Loucy (cell line): ENCODE measurements around the gene SLCO2A1.

ENCODE experiments used
- H2AFZ ChIP-seq: fragments of 200-600 bp; sonication (generic); 2 replicates; pipeline ENCODE4 v1.6.0; 2016; ENCODE audit warnings: antibody characterized with exemption, mild to moderate bottlenecking, low read length, moderate library complexity
- H3F3A ChIP-seq: fragments of 200-600 bp; 2 replicates; pipeline ENCODE4 v1.6.0; 2016; ENCODE audit warnings: antibody characterized with exemption, low read depth, mild to moderate bottlenecking
- H3K27me3 ChIP-seq: fragments of 200-600 bp; sonication (generic); 2 replicates; pipeline ENCODE4 v1.6.1; 2014; ENCODE audit warnings: low read length, mild to moderate bottlenecking; ENCODE audit not compliant: insufficient read depth, poor library complexity, severe bottlenecking
- H3K36me3 ChIP-seq: fragments of 200-600 bp; sonication (generic); 2 replicates; pipeline ENCODE4 v1.6.1; 2016; ENCODE audit warnings: low read length; ENCODE audit not compliant: insufficient read depth
- H3K4me1 ChIP-seq: fragments of 200-600 bp; sonication (generic); 2 replicates; pipeline ENCODE4 v1.5.1; 2014; ENCODE audit warnings: low read length, mild to moderate bottlenecking; ENCODE audit not compliant: insufficient read depth, poor library complexity, severe bottlenecking
- H3K4me2 ChIP-seq: fragments of 200-600 bp; sonication (generic); 2 replicates; pipeline ENCODE4 v1.6.0; 2014; ENCODE audit warnings: antibody characterized with exemption, low read length, low read depth, mild to moderate bottlenecking; ENCODE audit not compliant: poor library complexity, severe bottlenecking
- H3K4me3 ChIP-seq: fragments of 200-600 bp; sonication (generic); 2 replicates; pipeline ENCODE4 v1.5.1; 2014; ENCODE audit warnings: low read length, mild to moderate bottlenecking, mixed read lengths; ENCODE audit not compliant: poor library complexity, severe bottlenecking
- H3K79me2 ChIP-seq: fragments of 200-600 bp; sonication (generic); 2 replicates; pipeline ENCODE4 v1.6.1; 2014; ENCODE audit warnings: low read length; ENCODE audit not compliant: insufficient read depth
- H3K9ac ChIP-seq: fragments of 200-600 bp; sonication (generic); 2 replicates; pipeline ENCODE4 v1.6.0; 2014; ENCODE audit warnings: mild to moderate bottlenecking, low read depth, low read length, moderate library complexity; ENCODE audit not compliant: poor library complexity, severe bottlenecking
- H3K9me2 ChIP-seq: fragments of 200-600 bp; sonication (generic); replicated peaks from 2 replicates; pipeline ENCODE4 v1.6.1; 2016; ENCODE audit warnings: low read depth, low read length, mixed read lengths
- H3K9me3 ChIP-seq: fragments of 200-600 bp; sonication (generic); 2 replicates; pipeline ENCODE4 v1.6.1; 2014; ENCODE audit warnings: mild to moderate bottlenecking, antibody characterized with exemption, low read length, low read depth; ENCODE audit not compliant: insufficient read depth
- H4K20me1 ChIP-seq: fragments of 200-600 bp; sonication (generic); 2 replicates; pipeline ENCODE4 v1.6.0; 2014; ENCODE audit warnings: antibody characterized with exemption, low read length, mild to moderate bottlenecking; ENCODE audit not compliant: insufficient read depth, poor library complexity, severe bottlenecking
- EZH2phosphoT487 ChIP-seq: fragments of 200-600 bp; IDR thresholded peaks from 2 replicates; pipeline ENCODE4 v1.6.1; 2018; ENCODE audit warnings: antibody characterized with exemption, mild to moderate bottlenecking, moderate library complexity, borderline replicate concordance
- TF ChIP-seq, protein P1 (sequence below): fragments of 200-600 bp; sonication (generic); conservative IDR thresholded peaks from 2 replicates; pipeline ENCODE4 v1.5.1; 2014; ENCODE audit warnings: mild to moderate bottlenecking, antibody characterized with exemption, low read length

SLCO2A1 gene

DNA sequence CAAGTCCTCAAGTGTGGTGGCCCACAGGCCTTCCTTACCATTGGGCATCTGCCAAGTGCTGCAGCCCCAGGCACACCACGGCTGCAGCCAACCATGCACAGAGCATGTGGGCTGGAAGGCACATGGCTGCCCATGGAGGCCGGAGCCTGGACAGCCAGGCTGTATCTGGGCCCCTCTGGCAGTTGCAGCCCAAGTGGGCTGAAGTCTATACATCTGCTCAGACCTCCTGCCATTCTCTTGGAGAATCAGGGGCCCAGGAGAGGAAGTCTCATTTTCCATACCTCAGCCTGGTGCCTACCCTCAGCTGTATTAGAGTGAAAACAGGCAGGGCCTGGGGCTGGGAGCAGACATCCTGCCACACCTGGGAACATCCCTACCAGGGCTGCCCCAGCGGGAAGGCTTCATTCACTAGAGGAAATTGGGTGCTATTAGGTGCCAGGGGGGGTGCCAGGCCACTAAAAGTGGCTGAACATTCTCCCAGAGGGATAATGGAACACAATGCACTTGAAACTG, 48.0 kb upstream of the SLCO2A1 start:
- no peaks in the 10 kb centered on the region for H3F3A ChIP-seq
- no peak for TF ChIP-seq EZH2phosphoT487
- TF ChIP-seq, protein P1, sequence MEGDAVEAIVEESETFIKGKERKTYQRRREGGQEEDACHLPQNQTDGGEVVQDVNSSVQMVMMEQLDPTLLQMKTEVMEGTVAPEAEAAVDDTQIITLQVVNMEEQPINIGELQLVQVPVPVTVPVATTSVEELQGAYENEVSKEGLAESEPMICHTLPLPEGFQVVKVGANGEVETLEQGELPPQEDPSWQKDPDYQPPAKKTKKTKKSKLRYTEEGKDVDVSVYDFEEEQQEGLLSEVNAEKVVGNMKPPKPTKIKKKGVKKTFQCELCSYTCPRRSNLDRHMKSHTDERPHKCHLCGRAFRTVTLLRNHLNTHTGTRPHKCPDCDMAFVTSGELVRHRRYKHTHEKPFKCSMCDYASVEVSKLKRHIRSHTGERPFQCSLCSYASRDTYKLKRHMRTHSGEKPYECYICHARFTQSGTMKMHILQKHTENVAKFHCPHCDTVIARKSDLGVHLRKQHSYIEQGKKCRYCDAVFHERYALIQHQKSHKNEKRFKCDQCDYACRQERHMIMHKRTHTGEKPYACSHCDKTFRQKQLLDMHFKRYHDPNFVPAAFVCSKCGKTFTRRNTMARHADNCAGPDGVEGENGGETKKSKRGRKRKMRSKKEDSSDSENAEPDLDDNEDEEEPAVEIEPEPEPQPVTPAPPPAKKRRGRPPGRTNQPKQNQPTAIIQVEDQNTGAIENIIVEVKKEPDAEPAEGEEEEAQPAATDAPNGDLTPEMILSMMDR, result no peak
- H3K36me3 ChIP-seq, result no peaks in the 10 kb centered on the region
- H2AFZ ChIP-seq, result no peak overlapping the region
- H3K9me3 ChIP-seq, result no peaks in the 10 kb centered on the region
- no peaks in the 10 kb centered on the region for H3K4me1 ChIP-seq
- no peak overlapping the region for H3K4me3 ChIP-seq
- H3K9ac ChIP-seq, result no peak overlapping the region
- H3K4me2 ChIP-seq, result no peak overlapping the region
- H3K27me3 ChIP-seq, result no peaks in the 10 kb centered on the region
- H3K9me2 ChIP-seq, result no peaks in the 10 kb centered on the region
- no peaks in the 10 kb centered on the region for H4K20me1 ChIP-seq
- no peaks in the 10 kb centered on the region for H3K79me2 ChIP-seq

GRCh38 chr3:134076851-134077250, 47.1 kb upstream of the SLCO2A1 start:
- H3K27me3 ChIP-seq, result no peaks in the 10 kb centered on the region

GRCh38 chr3:134075846-134076245, 46.1 kb upstream of the SLCO2A1 start:
- no peaks in the 10 kb centered on the region for H4K20me1 ChIP-seq
- H3K79me2 ChIP-seq, result no peaks in the 10 kb centered on the region
- H3K4me3 ChIP-seq, result no peak overlapping the region
- H3K27me3 ChIP-seq, result no peaks in the 10 kb centered on the region
- no peaks in the 10 kb centered on the region for H3K9me3 ChIP-seq
- no peaks in the 10 kb centered on the region for H3F3A ChIP-seq
- no peaks in the 10 kb centered on the region for H3K36me3 ChIP-seq
- peaks cover 7% of the 10 kb centered on the region for H3K4me1 ChIP-seq
- TF ChIP-seq, protein P1, result no peak
- TF ChIP-seq EZH2phosphoT487, result no peak
- H3K4me2 ChIP-seq, result no peak overlapping the region
- no peaks in the 10 kb centered on the region for H3K9me2 ChIP-seq
- H2AFZ ChIP-seq, result no peak overlapping the region
- H3K9ac ChIP-seq, result no peak overlapping the region

More at GRCh38 chr3:134076851-134077250, 47.1 kb upstream of the SLCO2A1 start:
- no peak overlapping the region for H3K4me2 ChIP-seq
- H3K4me1 ChIP-seq, result no peaks in the 10 kb centered on the region
- no peak overlapping the region for H3K9ac ChIP-seq
- H3F3A ChIP-seq, result no peaks in the 10 kb centered on the region
- TF ChIP-seq, protein P1, result no peak
- TF ChIP-seq EZH2phosphoT487, result no peak
- H2AFZ ChIP-seq, result no peak overlapping the region; the same call in 1 of the 2 replicates
- H3K9me3 ChIP-seq, result no peaks in the 10 kb centered on the region
- H4K20me1 ChIP-seq, result no peaks in the 10 kb centered on the region
- H3K4me3 ChIP-seq, result no peak overlapping the region
- H3K36me3 ChIP-seq, result no peaks in the 10 kb centered on the region
- no peaks in the 10 kb centered on the region for H3K9me2 ChIP-seq
- no peaks in the 10 kb centered on the region for H3K79me2 ChIP-seq
